H54 (cell line): ENCODE results near the gene OSGEPL1.

Source experiments
- DNase-seq: peaks from one replicate; pipeline ENCODE4 v3.0.0; 2011; ENCODE audit warnings: low spot score, mixed read lengths; ENCODE audit not compliant: insufficient read length
- FAIRE-seq: peaks from 3 replicates; lab custom pipeline; 2011; peaks lifted over from hg19 to GRCh38; lab: Jason Lieb, UNC
- POLR2A ChIP-seq: IDR thresholded peaks from 2 replicates; pipeline ENCODE4 v1.6.1; 2011; ENCODE audit warnings: low read depth, mild to moderate bottlenecking, low read length

The OSGEPL1 gene

GRCh38 chr2:189702071-189702470 lies 60.5 kb downstream of the OSGEPL1 start:
- DNase-seq (no peak), FAIRE-seq (no peak)
- TF ChIP-seq POLR2A = no peak

GRCh38 chr2:189700681-189701080 lies 61.9 kb downstream of the OSGEPL1 start:
- TF ChIP-seq POLR2A = no peak
- no peak for FAIRE-seq
- DNase-seq = no peak

GRCh38 chr2:189698020-189698887 lies 64.3 kb downstream of the OSGEPL1 start:
- DNase-seq = no peak
- no peak for FAIRE-seq
- no peak for TF ChIP-seq POLR2A
